Stomach (tissue), 4 donors: ENCODE measurements around the gene ANKRD55.

ENCODE experiments used
- CTCF ChIP-seq, 7 experiments: fragments of 450-650 bp in 4 of 7; fragments of 200-600 bp in 3 of 7; sonication (generic) in 3 of 7; IDR thresholded peaks; one replicate each; pipeline ENCODE4 v1.5.1; 2016 to 2019; ENCODE audit warnings: antibody characterized with exemption in 7 of 7, control low read depth in 2 of 7, mild to moderate bottlenecking in 1 of 7
- POLR2A ChIP-seq, 4 donors: fragments of 450-650 bp; IDR thresholded peaks; one replicate each; pipeline ENCODE4 v1.6.1; 2016; ENCODE audit warnings: antibody characterized with exemption in 4 of 4, control low read depth in 2 of 4, mild to moderate bottlenecking in 1 of 4, moderate library complexity in 1 of 4

GRCh38 chr5:56161439-56161823, 71.7 kb downstream of the ANKRD55 start:
- TF ChIP-seq POLR2A (IDR thresholded peaks at IDR 0.05) (no peak), CTCF (IDR thresholded peaks at IDR 0.05) (no peak)
